Muscle of arm (tissue), 12 donors: ENCODE measurements around the gene GID8. TPM values are rescaled to one million over a fixed set of nuclear protein-coding genes. Genes with fewer than 3 reads are reported as not detected.

Source experiments
- polyA plus RNA-seq, 12 donors: library from polyadenylated mRNA; unstranded; fragments of 120-200 nt; gene quantifications; one replicate each; pipeline ENCODE4 v1.2.1, GENCODE V29; 2013; ENCODE audit not compliant: insufficient read length in 12 of 12

GID8 gene
- polyA plus RNA-seq, 12 donors: 19.3 to 42.9 (median 30.1) TPM; not detected in 1

Other genes with a start within 250 kb of the GID8 start
- under 1 TPM in 9 of 12 donors, not detected in 3; 0.04 to 0.24 (median 0.14) TPM for gene NTSR1, start 229.3 kb upstream of the GID8 start, polyA plus RNA-seq
- 10 to 100 TPM in 5 of 12 donors, 1 to 10 TPM in 6, not detected in 1; 7.3 to 16.3 (median 9.5) TPM for gene MRGBP, start 141.7 kb upstream of the GID8 start, polyA plus RNA-seq
- gene OGFR, start 133.3 kb upstream of the GID8 start, polyA plus RNA-seq: 10 to 100 TPM in 11 of 12 donors, not detected in 1; 12.0 to 27.2 (median 14.5) TPM
- gene COL9A3, start 121.1 kb upstream of the GID8 start, polyA plus RNA-seq: 10 to 100 TPM in 7 of 12 donors, 1 to 10 TPM in 4, not detected in 1; 4.5 to 24.9 (median 11.0) TPM
- gene TCFL5, start 76.3 kb upstream of the GID8 start, polyA plus RNA-seq: 10 to 100 TPM in 3 of 12 donors, 1 to 10 TPM in 7, not detected in 2; 7.3 to 15.2 (median 9.0) TPM
- 10 to 100 TPM in 11 of 12 donors, not detected in 1; 33.5 to 69.0 (median 37.7) TPM for gene DIDO1, start 11.6 kb upstream of the GID8 start, polyA plus RNA-seq
- 10 to 100 TPM in 1 of 12 donors, 1 to 10 TPM in 4, under 1 TPM in 6, not detected in 1; 0.67 to 14.5 (median 0.86) TPM for gene SLC17A9, start 14.6 kb downstream of the GID8 start, polyA plus RNA-seq
- gene BHLHE23, start 68.8 kb downstream of the GID8 start, polyA plus RNA-seq: under 1 TPM in 1 of 12 donors, not detected in 11; 0.16 TPM